HG03060 (cell line): Measurements from ENCODE around the gene ZNF445.
"Not testable (repeated sequence)": the region's sequence is repeated elsewhere in the genome, so short reads cannot be mapped to it uniquely, and the experiment has no call there.

Experiments used
- ATAC-seq: cut with Tn5 transposase; IDR thresholded peaks from one replicate; pipeline ENCODE4 v1.9.1; 2021; ENCODE audit warnings: low read depth, moderate number of reproducible peaks; ENCODE audit not compliant: unreplicated experiment

Gene ZNF445

DNA sequence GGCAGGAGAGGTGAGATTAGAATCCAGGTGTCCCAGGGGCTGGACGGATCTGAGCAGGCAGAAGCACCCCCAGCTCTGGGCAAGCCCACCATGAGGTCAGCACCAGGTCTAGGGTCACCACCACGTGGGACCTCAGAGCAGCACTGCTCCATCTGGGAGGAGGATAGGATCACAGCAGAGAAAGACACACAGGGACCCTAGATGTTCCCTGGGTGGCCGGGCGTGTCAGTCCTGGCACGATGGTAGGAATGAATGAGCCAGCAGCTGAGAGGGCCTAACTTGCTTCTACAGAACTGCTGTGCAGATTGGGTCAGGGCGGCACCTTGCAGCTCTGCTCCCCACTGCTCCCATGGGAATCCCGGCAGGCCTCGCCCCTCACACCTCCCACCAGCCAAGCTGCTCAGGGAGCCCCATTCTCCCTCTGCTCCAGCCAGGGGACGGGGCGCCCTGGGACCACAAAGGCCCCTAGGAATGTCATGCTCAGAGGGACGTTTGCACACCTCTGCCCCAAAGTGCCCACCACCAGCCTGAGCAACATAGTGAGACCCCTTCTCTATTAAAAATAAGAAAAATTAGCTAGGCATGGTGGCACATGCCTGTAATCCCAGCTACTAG is 66.3 kb downstream of the ZNF445 start:
- ATAC-seq, result no peak

DNA sequence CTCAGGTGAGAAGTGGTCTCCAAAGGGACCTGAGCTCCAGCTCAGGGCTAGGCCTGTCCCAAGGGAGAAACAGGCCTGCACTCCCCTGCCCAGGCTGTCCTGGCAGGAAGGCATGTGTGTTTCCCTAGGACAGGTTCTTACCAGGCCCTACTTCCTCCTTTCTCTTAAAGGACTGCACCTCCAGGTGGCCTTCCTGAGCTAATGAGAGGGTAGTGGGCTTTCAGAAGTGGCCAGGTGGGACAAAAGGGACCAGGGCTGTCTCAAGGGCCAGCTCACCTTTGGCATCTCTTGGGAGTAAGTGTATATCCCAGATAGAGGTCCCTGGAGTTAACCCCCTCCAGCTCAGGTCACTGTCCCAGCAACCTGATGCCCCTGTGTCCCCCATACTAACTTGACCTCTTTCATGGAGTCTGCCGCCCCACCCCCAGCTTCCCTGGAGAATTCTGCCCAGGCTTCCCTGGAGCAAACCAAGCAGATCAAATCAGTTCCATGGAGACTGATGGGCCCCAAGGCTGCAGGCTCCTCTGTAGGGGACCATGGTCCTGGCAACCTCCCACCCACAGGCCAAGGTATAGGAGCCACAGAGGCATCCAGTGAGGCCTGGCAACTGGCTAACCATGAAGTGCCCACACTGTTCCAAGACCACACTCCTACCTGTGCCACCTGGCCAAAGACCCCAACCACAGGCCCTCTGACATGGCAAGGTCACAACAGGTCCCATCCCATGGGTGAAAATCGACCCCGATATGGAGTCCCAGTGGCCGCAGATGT is 67.6 kb downstream of the ZNF445 start:
- ATAC-seq, result no peak

DNA sequence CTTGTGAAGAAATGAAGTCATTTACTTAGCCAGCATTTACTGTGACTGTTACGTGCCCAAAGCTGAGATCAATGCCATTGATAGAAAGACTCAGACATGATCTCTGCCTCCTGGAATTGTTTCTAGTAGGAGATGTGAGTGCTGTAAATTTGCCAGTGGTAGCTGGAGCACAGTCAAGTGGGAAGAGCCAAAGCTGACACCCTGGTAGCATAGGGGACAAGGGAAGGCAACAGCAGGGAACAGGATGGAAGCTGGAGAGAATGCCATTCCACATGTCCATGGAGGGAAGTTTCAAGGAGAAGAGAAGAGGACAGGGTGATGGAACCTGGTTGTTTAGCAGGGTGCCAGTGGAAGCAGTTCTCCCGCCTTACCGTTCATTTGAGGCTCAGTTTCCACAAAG is 74.9 kb downstream of the ZNF445 start:
- ATAC-seq, result no peak

DNA sequence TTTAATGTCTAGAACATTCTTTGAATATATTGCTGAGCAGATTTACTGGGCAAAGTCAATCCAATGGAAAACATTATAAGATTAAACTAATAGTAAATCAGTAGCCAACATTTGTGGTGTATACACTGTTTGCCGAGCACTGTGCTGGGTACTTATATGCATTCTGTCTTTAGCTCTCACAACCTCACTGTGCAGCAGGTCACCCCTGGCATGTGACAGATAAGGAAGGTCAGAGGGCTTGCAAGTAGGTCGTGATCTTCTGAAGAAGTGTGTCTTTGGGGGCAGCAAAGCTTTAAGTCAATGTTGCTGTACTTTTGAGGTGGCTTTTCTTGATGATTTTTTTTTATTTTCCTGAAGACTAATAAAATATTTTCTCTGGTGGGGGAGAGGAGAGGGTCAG is 76.7 kb downstream of the ZNF445 start:
- ATAC-seq, result no peak

DNA sequence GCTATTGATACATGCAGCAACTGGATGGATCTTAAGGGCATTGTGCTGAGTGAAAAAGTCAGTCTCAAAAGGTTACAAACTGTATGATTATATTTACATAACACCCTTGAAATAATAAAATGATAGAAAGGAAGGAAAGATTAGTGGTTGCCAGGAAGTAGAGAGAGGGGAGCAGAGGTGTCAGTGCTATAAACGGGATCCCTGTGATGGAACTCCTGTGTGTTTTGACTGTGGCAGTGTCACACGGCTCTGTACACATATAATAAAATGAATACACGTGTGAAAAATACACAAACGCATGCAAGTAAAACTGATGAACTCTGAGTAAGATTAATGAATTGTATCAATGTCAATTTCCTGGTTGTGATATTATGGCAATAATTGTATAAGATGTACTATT is 78.6 kb downstream of the ZNF445 start:
- ATAC-seq, result no peak

DNA sequence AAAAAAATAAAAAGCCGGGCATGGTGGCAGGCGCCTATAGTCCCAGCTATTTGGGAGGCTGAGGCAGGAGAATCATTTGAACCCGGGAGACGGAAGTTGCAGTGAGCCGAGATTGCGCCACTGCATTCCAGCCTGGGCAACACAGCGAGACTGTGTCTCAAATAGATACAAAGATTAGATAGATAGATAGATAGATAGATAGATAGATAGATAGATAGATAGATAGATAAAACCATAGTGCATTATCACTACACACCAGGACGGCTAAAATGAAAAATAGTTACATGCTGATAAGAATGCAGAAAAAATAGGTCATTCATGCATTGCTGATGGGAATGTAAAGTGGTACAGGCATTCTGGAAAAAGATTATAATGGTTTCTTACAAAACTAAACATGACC is 79.2 kb downstream of the ZNF445 start:
- not testable (repeated sequence) for ATAC-seq

DNA sequence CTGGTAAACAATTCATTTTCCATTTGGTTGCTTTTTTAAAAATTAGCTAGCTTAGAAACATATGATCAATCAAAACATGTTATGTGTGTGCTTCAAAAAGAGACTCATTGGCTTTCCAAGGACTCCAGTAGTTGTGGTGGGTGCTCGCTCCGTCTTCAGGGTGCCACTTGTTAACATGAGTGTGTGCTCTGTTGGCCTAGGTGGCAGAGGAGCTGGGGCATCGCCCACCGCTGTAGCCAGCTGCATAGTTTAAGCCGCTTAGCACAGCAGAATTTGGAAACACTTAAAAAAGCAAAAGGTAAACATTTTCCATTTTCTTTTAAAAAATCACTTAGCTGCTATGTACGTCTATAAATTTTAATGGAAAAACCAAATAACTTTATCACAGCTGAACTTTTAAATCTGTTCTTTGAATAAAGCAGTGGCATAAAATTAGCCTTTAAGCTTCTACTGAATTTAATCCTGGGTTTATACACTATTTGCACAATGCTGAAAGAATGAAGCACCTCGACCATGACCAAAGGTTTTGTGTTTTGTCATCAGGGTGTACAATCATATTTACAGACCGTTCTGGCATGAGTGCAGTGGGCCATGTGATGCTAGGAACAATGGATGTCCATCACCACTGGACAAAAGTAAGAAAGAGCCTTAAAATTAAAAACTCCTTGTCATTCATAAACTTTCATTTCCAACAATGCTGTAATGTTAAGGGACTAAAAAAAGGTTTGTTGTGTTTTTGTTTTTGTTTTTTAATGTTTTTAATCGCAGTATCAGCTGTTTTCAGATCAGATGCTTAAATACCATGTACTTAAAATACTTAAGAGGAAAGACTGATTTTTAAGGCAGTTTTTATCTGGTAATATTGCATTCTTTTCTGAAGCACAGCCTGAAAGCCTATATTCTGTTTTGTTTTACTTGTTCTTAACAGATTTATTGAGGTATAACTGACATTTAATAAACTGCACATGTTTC is 81.0 kb downstream of the ZNF445 start:
- no peak for ATAC-seq

DNA sequence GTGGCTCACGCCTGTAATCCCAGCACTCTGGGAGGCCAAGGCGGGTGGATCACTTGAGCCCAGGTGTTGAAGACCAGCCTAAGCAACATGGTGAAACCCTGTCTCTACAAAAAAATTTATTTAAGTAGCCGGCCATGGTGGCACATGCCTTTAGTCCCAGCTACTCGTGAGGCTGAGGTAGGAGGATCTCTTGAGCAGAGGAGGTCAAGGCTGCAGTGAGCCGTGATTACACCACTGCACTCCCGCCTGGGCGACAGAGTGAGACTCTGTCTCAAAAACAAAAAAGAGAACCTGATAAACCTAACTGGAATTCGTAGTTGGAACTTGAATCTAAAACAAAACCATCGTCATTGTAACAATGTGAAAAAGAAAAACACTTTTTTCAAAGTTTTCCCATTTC is 81.8 kb downstream of the ZNF445 start:
- ATAC-seq, result no peak

DNA sequence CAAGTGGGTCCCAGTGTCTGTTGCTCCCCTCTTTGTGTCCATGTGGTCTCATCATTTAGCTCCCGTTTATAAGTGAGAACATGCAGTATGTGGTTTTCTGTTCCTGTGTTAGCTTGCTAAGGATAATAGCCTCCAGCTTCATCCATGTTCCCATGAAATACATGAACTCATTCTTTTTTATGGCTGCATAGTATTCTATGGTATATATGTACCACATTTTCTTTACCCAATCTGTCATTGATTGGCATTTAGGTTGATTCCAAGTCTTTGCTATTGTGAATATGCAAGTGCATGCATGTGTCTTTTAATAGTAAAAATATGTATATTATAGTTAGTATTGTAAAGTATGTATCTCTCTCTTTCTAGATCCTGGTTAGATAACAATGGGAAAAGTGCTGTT is 85.0 kb downstream of the ZNF445 start:
- ATAC-seq, result no peak

DNA sequence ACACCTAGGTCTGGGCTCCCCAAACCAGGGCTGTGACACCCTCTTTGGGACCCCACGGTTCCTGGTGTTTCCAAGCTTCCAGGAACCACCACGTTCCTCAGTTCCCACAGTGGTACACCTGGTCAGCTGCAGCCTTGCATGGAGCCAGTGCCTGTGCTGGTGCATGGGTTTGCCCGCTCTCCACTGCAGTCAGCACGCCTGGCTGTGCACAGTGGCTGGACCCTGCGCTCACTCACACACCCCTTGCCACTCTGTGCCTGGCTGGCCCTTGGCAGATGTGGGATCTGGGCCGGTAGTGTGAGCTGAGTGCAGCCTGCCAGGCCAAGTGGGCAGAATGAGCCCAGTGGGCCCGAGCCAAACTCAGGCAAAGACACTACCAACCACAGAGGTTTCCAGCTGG is 90.1 kb downstream of the ZNF445 start:
- ATAC-seq, result no peak
